ENCODE results near the gene ANKRD17.

ANKRD17 gene

DNA sequence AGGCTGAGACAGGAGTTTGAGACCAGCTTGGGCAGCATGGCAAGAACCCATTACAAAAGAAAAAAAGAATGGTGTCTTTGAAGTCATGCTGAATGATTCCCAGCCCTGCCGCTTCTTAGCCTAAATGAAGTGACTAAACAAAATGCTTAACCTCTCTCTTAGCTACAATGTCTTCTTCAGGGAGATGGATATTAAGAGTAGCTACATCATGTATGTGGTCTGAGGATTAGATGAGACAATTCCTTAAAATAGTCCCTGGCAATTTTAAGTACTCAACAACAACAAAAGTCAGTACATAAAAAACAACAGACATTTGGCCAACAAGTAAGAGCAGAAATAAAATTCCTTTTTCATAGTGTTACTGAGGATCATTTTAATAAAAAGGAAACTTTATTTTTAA, 124.8 kb downstream of the ANKRD17 start:
- no peak for TF ChIP-seq EZH2phosphoT487 (IDR thresholded peaks at IDR 0.05; ENCODE audit: borderline replicate concordance, low read length)
- TF ChIP-seq, protein P1, sequence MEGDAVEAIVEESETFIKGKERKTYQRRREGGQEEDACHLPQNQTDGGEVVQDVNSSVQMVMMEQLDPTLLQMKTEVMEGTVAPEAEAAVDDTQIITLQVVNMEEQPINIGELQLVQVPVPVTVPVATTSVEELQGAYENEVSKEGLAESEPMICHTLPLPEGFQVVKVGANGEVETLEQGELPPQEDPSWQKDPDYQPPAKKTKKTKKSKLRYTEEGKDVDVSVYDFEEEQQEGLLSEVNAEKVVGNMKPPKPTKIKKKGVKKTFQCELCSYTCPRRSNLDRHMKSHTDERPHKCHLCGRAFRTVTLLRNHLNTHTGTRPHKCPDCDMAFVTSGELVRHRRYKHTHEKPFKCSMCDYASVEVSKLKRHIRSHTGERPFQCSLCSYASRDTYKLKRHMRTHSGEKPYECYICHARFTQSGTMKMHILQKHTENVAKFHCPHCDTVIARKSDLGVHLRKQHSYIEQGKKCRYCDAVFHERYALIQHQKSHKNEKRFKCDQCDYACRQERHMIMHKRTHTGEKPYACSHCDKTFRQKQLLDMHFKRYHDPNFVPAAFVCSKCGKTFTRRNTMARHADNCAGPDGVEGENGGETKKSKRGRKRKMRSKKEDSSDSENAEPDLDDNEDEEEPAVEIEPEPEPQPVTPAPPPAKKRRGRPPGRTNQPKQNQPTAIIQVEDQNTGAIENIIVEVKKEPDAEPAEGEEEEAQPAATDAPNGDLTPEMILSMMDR (IDR thresholded peaks at IDR 0.05; ENCODE audit: low read depth, low read length, poor library complexity, severe bottlenecking) = no peak
- no peaks in the 10 kb centered on the region for H3K9me2 ChIP-seq (replicated peaks; ENCODE audit: control insufficient read depth, low read length)
- H3K4me3 ChIP-seq (ENCODE audit: low read length) = no peak overlapping the region
- no peaks in the 10 kb centered on the region for H3K27me3 ChIP-seq (ENCODE audit: control insufficient read depth, low read length)
- peaks cover 37% of the 10 kb centered on the region for H3K79me2 ChIP-seq (ENCODE audit: control insufficient read depth, low read length)
- H3K36me3 ChIP-seq (ENCODE audit: control insufficient read depth, low read length) = peaks cover 70% of the 10 kb centered on the region
- H3K27ac ChIP-seq (ENCODE audit: low read depth, low read length) = no peak overlapping the region
- no peak overlapping the region for H3K4me2 ChIP-seq (ENCODE audit: low read length)
- no peaks in the 10 kb centered on the region for H3K9me3 ChIP-seq (ENCODE audit: control insufficient read depth, insufficient read depth, low read length)
- no peaks in the 10 kb centered on the region for H3K4me1 ChIP-seq (ENCODE audit: control insufficient read depth, low read length)
- peaks cover 3% of the 10 kb centered on the region; the same call in 1 of the 2 replicates for H3F3A ChIP-seq (ENCODE audit: control insufficient read depth, insufficient read depth)
- H4K20me1 ChIP-seq (ENCODE audit: control insufficient read depth, insufficient read depth, low read depth, low read length) = no peaks in the 10 kb centered on the region

DNA sequence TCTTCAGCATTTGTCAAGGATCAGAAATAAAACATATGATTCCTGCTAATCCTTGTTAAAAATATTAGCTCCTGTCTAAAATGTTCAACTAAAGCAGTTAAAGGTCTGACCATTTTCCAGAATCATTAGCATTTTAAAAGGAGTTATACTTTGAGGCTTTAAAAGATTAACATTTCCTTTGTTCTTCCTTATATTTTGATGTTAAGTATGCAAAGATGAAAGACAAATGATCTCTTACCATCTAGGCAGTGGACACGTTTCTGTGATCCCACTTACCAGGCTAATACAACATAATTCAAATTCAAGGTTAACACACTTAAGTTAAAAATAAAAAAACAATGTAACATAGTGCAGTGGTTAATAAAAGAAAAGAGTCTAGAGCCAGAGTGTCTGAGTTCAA, 127.3 kb downstream of the ANKRD17 start:
- Histone ChIP-seq H3K36me3 (ENCODE audit: control insufficient read depth, low read length) (peaks cover 74% of the 10 kb centered on the region), H4K20me1 (ENCODE audit: control insufficient read depth, insufficient read depth, low read depth, low read length) (no peaks in the 10 kb centered on the region), H3K9me3 (ENCODE audit: control insufficient read depth, insufficient read depth, low read length) (no peaks in the 10 kb centered on the region), H3K4me2 (ENCODE audit: low read length) (no peak overlapping the region), H3F3A (ENCODE audit: control insufficient read depth, insufficient read depth) (peaks cover 3% of the 10 kb centered on the region; the same call in 1 of the 2 replicates), H3K9me2 (replicated peaks; ENCODE audit: control insufficient read depth, low read length) (no peaks in the 10 kb centered on the region), H3K79me2 (ENCODE audit: control insufficient read depth, low read length) (peaks cover 29% of the 10 kb centered on the region), H3K27me3 (ENCODE audit: control insufficient read depth, low read length) (no peaks in the 10 kb centered on the region), H3K27ac (ENCODE audit: low read depth, low read length) (no peak overlapping the region), H3K4me1 (ENCODE audit: control insufficient read depth, low read length) (no peaks in the 10 kb centered on the region), H3K4me3 (ENCODE audit: low read length) (no peak overlapping the region)
- no peak for TF ChIP-seq EZH2phosphoT487 (IDR thresholded peaks at IDR 0.05; ENCODE audit: borderline replicate concordance, low read length)
- TF ChIP-seq, protein P1 (IDR thresholded peaks at IDR 0.05; ENCODE audit: low read depth, low read length, poor library complexity, severe bottlenecking) = no peak

DNA sequence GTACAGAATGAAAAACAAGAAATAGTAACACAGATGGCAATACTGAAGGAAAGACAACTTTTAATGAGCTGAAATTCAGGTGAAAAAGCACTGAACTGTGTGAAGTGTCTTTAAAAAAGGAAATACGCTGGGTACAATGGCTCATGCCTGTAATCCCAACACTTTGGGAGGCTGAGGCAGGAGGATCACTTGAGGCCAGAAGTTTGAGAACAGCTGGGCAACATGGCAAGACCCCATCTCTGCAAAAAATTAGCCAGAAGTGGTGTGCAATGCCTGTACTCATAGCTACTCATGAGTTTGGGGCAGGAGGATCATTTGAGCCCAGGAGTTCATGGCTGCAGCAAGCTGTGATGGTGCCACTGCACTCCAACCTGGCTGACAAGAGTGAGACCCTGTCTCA, 129.3 kb downstream of the ANKRD17 start:
- H3K9me2 ChIP-seq (replicated peaks; ENCODE audit: control insufficient read depth, low read length) = no peaks in the 10 kb centered on the region
- TF ChIP-seq, protein P1 (IDR thresholded peaks at IDR 0.05; ENCODE audit: low read depth, low read length, poor library complexity, severe bottlenecking) = no peak
- peaks cover 76% of the 10 kb centered on the region for H3K36me3 ChIP-seq (ENCODE audit: control insufficient read depth, low read length)
- H3K9me3 ChIP-seq (ENCODE audit: control insufficient read depth, insufficient read depth, low read length) = no peaks in the 10 kb centered on the region
- H4K20me1 ChIP-seq (ENCODE audit: control insufficient read depth, insufficient read depth, low read depth, low read length) = no peaks in the 10 kb centered on the region
- no peaks in the 10 kb centered on the region for H3K4me1 ChIP-seq (ENCODE audit: control insufficient read depth, low read length)
- H3K4me3 ChIP-seq (ENCODE audit: low read length) = no peak overlapping the region
- H3K27ac ChIP-seq (ENCODE audit: low read depth, low read length) = no peak overlapping the region
- H3K79me2 ChIP-seq (ENCODE audit: control insufficient read depth, low read length) = peaks cover 24% of the 10 kb centered on the region
- no peaks in the 10 kb centered on the region for H3K27me3 ChIP-seq (ENCODE audit: control insufficient read depth, low read length)
- peaks cover 6% of the 10 kb centered on the region; the same call in 1 of the 2 replicates for H3F3A ChIP-seq (ENCODE audit: control insufficient read depth, insufficient read depth)
- no peak overlapping the region for H3K4me2 ChIP-seq (ENCODE audit: low read length)

All from DOHH2 (cell line).